Keratinocyte (primary cell): ENCODE measurements around the gene ROPN1. TPM values are rescaled to one million over a fixed set of nuclear protein-coding genes. Genes with fewer than 3 reads are reported as not detected.
"Not testable (repeated sequence)": the region's sequence is repeated elsewhere in the genome, so short reads cannot be mapped to it uniquely, and the experiment has no call there.

ENCODE experiments used
- DNase-seq: peaks from one replicate; pipeline ENCODE4 v3.0.0-alpha.2; 2011; ENCODE audit warnings: low read depth, missing footprints, low spot score
- FAIRE-seq: peaks from 2 replicates; lab custom pipeline; 2011; peaks lifted over from hg19 to GRCh38; lab: Jason Lieb, UNC
- H2AFZ ChIP-seq: 2 replicates; pipeline ENCODE4 v1.6.0; 2012; ENCODE audit warnings: low read length, control low read depth, inconsistent platforms; ENCODE audit not compliant: control insufficient read depth
- H3K27ac ChIP-seq: 2 replicates; pipeline ENCODE4 v1.5.1; 2011; ENCODE audit warnings: low read length; ENCODE audit not compliant: control insufficient read depth, insufficient read depth
- H3K27me3 ChIP-seq: 3 replicates; pipeline ENCODE4 v1.6.0; 2011; ENCODE audit warnings: low read length; ENCODE audit not compliant: control insufficient read depth, insufficient read depth; ENCODE audit errors: extremely low read depth
- H3K36me3 ChIP-seq, 2 experiments: 2 replicates in 1 of 2; 3 replicates in 1 of 2; pipeline ENCODE4 v1.5.1; 2011; ENCODE audit warnings: low read length in 2 of 2, mild to moderate bottlenecking in 1 of 2; ENCODE audit not compliant: control insufficient read depth in 2 of 2, insufficient read depth in 2 of 2; ENCODE audit errors: extremely low read depth in 1 of 2
- H3K4me1 ChIP-seq: 3 replicates; pipeline ENCODE4 v1.5.1; 2011; ENCODE audit warnings: low read length; ENCODE audit not compliant: control insufficient read depth, insufficient read depth; ENCODE audit errors: extremely low read depth
- H3K4me2 ChIP-seq: 3 replicates; pipeline ENCODE4 v1.6.0; 2011; ENCODE audit warnings: low read depth, low read length; ENCODE audit not compliant: control insufficient read depth, insufficient read depth; ENCODE audit errors: extremely low read depth
- H3K4me3 ChIP-seq, 3 experiments: fragments of 200-600 bp in 1 of 3; sonication (generic) in 1 of 3; 2 replicates in 2 of 3; 3 replicates in 1 of 3; pipeline ENCODE4 v1.5.1; 2011 to 2016; ENCODE audit warnings: low read length in 3 of 3, mild to moderate bottlenecking in 3 of 3, control low read depth in 2 of 3, inconsistent platforms in 1 of 3, low read depth in 1 of 3, mixed read lengths in 1 of 3, mixed run types in 1 of 3, moderate library complexity in 1 of 3; ENCODE audit not compliant: control insufficient read depth in 2 of 3, insufficient read depth in 2 of 3; ENCODE audit errors: extremely low read depth in 1 of 3
- H3K79me2 ChIP-seq: 2 replicates; pipeline ENCODE4 v1.6.0; 2012; ENCODE audit warnings: low read length; ENCODE audit not compliant: control insufficient read depth, insufficient read depth
- H3K9ac ChIP-seq: 3 replicates; pipeline ENCODE4 v1.6.0; 2011; ENCODE audit warnings: low read length; ENCODE audit not compliant: control insufficient read depth, insufficient read depth; ENCODE audit errors: extremely low read depth
- H3K9me1 ChIP-seq: 3 replicates; pipeline ENCODE4 v1.6.0; 2011; ENCODE audit warnings: low read length; ENCODE audit not compliant: control insufficient read depth, insufficient read depth; ENCODE audit errors: extremely low read depth
- H3K9me3 ChIP-seq: 2 replicates; pipeline ENCODE4 v1.5.1; 2012; ENCODE audit warnings: low read depth, low read length; ENCODE audit not compliant: control insufficient read depth
- H4K20me1 ChIP-seq: 3 replicates; pipeline ENCODE4 v1.6.0; 2011; ENCODE audit warnings: low read length; ENCODE audit not compliant: control insufficient read depth, insufficient read depth; ENCODE audit errors: extremely low read depth
- CTCF ChIP-seq, 3 experiments: IDR thresholded peaks in 1 of 3; conservative IDR thresholded peaks in 1 of 3; optimal IDR thresholded peaks in 1 of 3; 2 replicates in 2 of 3; 3 replicates in 1 of 3; pipeline versions ENCODE3 to v1.5.1; 2011; ENCODE audit warnings: low read length in 3 of 3, mild to moderate bottlenecking in 3 of 3, moderate library complexity in 2 of 3, control low read depth in 1 of 3, inconsistent platforms in 1 of 3; ENCODE audit not compliant: insufficient read depth in 2 of 3; ENCODE audit errors: extremely low read depth in 1 of 3
- EZH2 ChIP-seq: IDR thresholded peaks from one replicate; pipeline ENCODE4 v1.6.1; 2012; ENCODE audit warnings: inconsistent platforms, mild to moderate bottlenecking, low read length, moderate library complexity
- dilution Hi-C: fragments of 300-500 bp; cut with MboI; formaldehyde crosslinking; loops from one replicate; pipeline ENCODE4 v1.7.0; 2020; ENCODE audit warnings: low sequenced_read_pairs; ENCODE audit not compliant: extremely low pct_ligation_motif_present
- polyA minus RNA-seq, 3 experiments: library from RNA; depleted of rRNA, polyadenylated mRNA; stranded (reverse); fragments of >200 nt; gene quantifications; 1 replicate in 1 of 3; 2 replicates in 1 of 3; 3 replicates in 1 of 3; pipeline ENCODE4 v1.2.3, GENCODE V29; 2011
- polyA plus RNA-seq, 5 experiments: library from polyadenylated mRNA; depleted of rRNA in 3 of 5; stranded (reverse) in 3 of 5; stranded (forward) in 1 of 5; unstranded in 1 of 5; fragments of >200 nt; gene quantifications; 1 replicate in 1 of 5; 2 replicates in 3 of 5; 3 replicates in 1 of 5; pipeline versions ENCODE4 v1.2.1 to v1.2.3, GENCODE V29; 2011 to 2012; ENCODE audit warnings: missing spikeins in 2 of 5, low read depth in 1 of 5, low replicate concordance in 1 of 5

The ROPN1 gene
- polyA plus RNA-seq = 0.35 to 0.62 TPM (median 0.45 TPM) in 3 replicates
- polyA plus RNA-seq (2011; ENCODE audit: low read depth) = not detected
- polyA plus RNA-seq (2011; cell fraction: cytosol; rRNA removed) = 0.52 and 0.80 TPM in 2 replicates
- 0.41 and 1.0 TPM in 2 replicates for polyA plus RNA-seq (2011; cell fraction: nucleus; rRNA removed)
- 0.23 and 0.40 TPM in 2 replicates for polyA plus RNA-seq (2012; ENCODE audit: low replicate concordance)
- 0.53 TPM in 1 of 3 replicates, not detected in the others for polyA minus RNA-seq
- polyA minus RNA-seq (2011; cell fraction: cytosol; rRNA and poly(A)+ RNA removed) = not detected
- polyA minus RNA-seq (2011; cell fraction: nucleus; rRNA and poly(A)+ RNA removed) = not detected in 2 replicates

GRCh38 chr3:123991730-123992588 is at the start of gene ROPN1:
ROPN1 (minus strand) TSS chr3:123992124; CDS start chr3:123980481, 11,643 bp downstream.
- H3K9me3 ChIP-seq, dilution Hi-C loops, H3K36me3 ChIP-seq, H3K79me2 ChIP-seq, H3K9ac ChIP-seq, H3K4me3 ChIP-seq, H3K4me2 ChIP-seq, H4K20me1 ChIP-seq, H3K27ac ChIP-seq, DNase-seq, H3K9me1 ChIP-seq, H3K4me1 ChIP-seq, H2AFZ ChIP-seq: not testable (repeated sequence)
- FAIRE-seq = peak; percentile 81
- H3K27me3 ChIP-seq = peaks cover 34% of the 10 kb centered on the region

- Histone ChIP-seq H3K36me3 (no peaks in the 10 kb centered on the region), H3K4me3 (no peak overlapping the region), H2AFZ (no peak overlapping the region), H3K27me3 (peaks cover 49% of the 10 kb centered on the region), H3K4me1 (no peaks in the 10 kb centered on the region), H3K9me3 (no peaks in the 10 kb centered on the region), H3K79me2 (no peaks in the 10 kb centered on the region), H3K4me2 (no peak overlapping the region), H3K27ac (no peak overlapping the region), H4K20me1 (no peaks in the 10 kb centered on the region), H3K9ac (no peak overlapping the region), H3K9me1 (no peaks in the 10 kb centered on the region)
- no peak for FAIRE-seq
- dilution Hi-C loops = no loop called here
- no peak for DNase-seq
- no peak for TF ChIP-seq EZH2
- TF ChIP-seq CTCF (optimal IDR thresholded peaks at IDR 0.05 in 1 of 3, IDR thresholded peaks at IDR 0.05 in 1 of 3, conservative IDR thresholded peaks at IDR 0.05 in 1 of 3; ENCODE audit: extremely low read depth in 1 of 3, insufficient read depth in 2 of 3, low read length in 3 of 3) = no peak
Observed at GRCh38 chr3:124041553-124041952, 49.6 kb upstream of the ROPN1 start.
